Measurements from ENCODE around the gene PSMB9.

- no peak for TF ChIP-seq CTCF (IDR thresholded peaks at IDR 0.05)
- TF ChIP-seq EZH2 (IDR thresholded peaks at IDR 0.05; ENCODE audit: borderline replicate concordance, insufficient read depth, low read depth, low read length, poor library complexity, severe bottlenecking): no peak
Measured at GRCh38 chr6:32830936-32831335, 23.1 kb upstream of the PSMB9 start.
